Fibroblast of lung (primary cell): ENCODE measurements around the gene PKD1L1. TPM values are rescaled to one million over a fixed set of nuclear protein-coding genes. Genes with fewer than 3 reads are reported as not detected.

Source experiments
- DNase-seq, 2 donors: peaks; one replicate each; pipeline versions ENCODE4 v3.0.0 to v3.0.0-alpha.2; 2010; ENCODE audit warnings: low read depth in 2 of 2
- H2AFZ ChIP-seq: 2 replicates; pipeline ENCODE4 v1.5.1; 2012; ENCODE audit warnings: low read length, control low read depth, inconsistent platforms
- H3K27ac ChIP-seq: 2 replicates; pipeline ENCODE4 v1.5.1; 2011; ENCODE audit warnings: low read length, control low read depth; ENCODE audit not compliant: insufficient read depth
- H3K27me3 ChIP-seq: 2 replicates; pipeline ENCODE4 v1.5.1; 2011; ENCODE audit warnings: mild to moderate bottlenecking, low read length; ENCODE audit not compliant: control insufficient read depth, insufficient read depth
- H3K36me3 ChIP-seq: 2 replicates; pipeline ENCODE4 v1.5.1; 2011; ENCODE audit warnings: low read length; ENCODE audit not compliant: control insufficient read depth, insufficient read depth
- H3K4me1 ChIP-seq: 2 replicates; pipeline ENCODE4 v1.5.1; 2011; ENCODE audit warnings: low read length; ENCODE audit not compliant: control insufficient read depth, insufficient read depth; ENCODE audit errors: extremely low read depth
- H3K4me2 ChIP-seq: 2 replicates; pipeline ENCODE4 v1.5.1; 2011; ENCODE audit warnings: low read length, control low read depth; ENCODE audit not compliant: insufficient read depth; ENCODE audit errors: extremely low read depth
- H3K4me3 ChIP-seq, 4 experiments: fragments of 200-600 bp in 1 of 4; sonication (generic) in 1 of 4; replicated peaks in 1 of 4; 2 replicates each; pipeline ENCODE4 v1.5.1; 2011 to 2016; ENCODE audit warnings: low read length in 4 of 4, low read depth in 3 of 4, mild to moderate bottlenecking in 3 of 4, control low read depth in 2 of 4, inconsistent platforms in 1 of 4, mixed read lengths in 1 of 4; ENCODE audit not compliant: insufficient read depth in 1 of 4; ENCODE audit errors: control extremely low read depth in 1 of 4
- H3K79me2 ChIP-seq: 2 replicates; pipeline ENCODE4 v1.5.1; 2012; ENCODE audit warnings: mild to moderate bottlenecking, low read length, inconsistent platforms; ENCODE audit not compliant: control insufficient read depth, insufficient read depth
- H3K9ac ChIP-seq: 2 replicates; pipeline ENCODE4 v1.5.1; 2011; ENCODE audit warnings: mild to moderate bottlenecking, low read length, control low read depth; ENCODE audit not compliant: insufficient read depth
- H3K9me3 ChIP-seq: 2 replicates; pipeline ENCODE4 v1.5.1; 2012; ENCODE audit warnings: low read depth, low read length; ENCODE audit not compliant: control insufficient read depth, insufficient read depth
- H4K20me1 ChIP-seq: 2 replicates; pipeline ENCODE4 v1.5.1; 2011; ENCODE audit warnings: low read length; ENCODE audit not compliant: control insufficient read depth, insufficient read depth; ENCODE audit errors: extremely low read depth
- EZH2 ChIP-seq: IDR thresholded peaks from 2 replicates; pipeline ENCODE4 v1.5.1; 2012; ENCODE audit warnings: low read length, control low read depth, mild to moderate bottlenecking; ENCODE audit errors: missing control alignments
- polyA plus RNA-seq, 2 donors: library from polyadenylated mRNA; depleted of rRNA in 1 of 2; stranded (reverse) in 1 of 2; unstranded in 1 of 2; fragments of >200 nt; gene quantifications; 2 replicates each; pipeline ENCODE4 v1.2.1, GENCODE V29; 2011 to 2012; ENCODE audit warnings: missing spikeins in 1 of 2
- total RNA-seq: library from RNA; depleted of rRNA; stranded (reverse); fragments of >200 nt; gene quantifications from 2 replicates; pipeline ENCODE4 v1.2.1, GENCODE V29; 2014
- TF ChIP-seq, protein P1 (sequence below), 2 donors: IDR thresholded peaks in 1 of 2; conservative IDR thresholded peaks in 1 of 2; 1 replicate in 1 of 2; 2 replicates in 1 of 2; pipeline ENCODE4 v1.5.1; 2011 to 2012; ENCODE audit warnings: low read length in 2 of 2, control low read depth in 1 of 2, inconsistent platforms in 1 of 2, low read depth in 1 of 2, mild to moderate bottlenecking in 1 of 2

Gene PKD1L1
- total and polyA plus RNA-seq, 2 donors (not counting 1 experiment from before 2014, with no cell fraction given) = under 0.01 to 0.12 TPM

DNA sequence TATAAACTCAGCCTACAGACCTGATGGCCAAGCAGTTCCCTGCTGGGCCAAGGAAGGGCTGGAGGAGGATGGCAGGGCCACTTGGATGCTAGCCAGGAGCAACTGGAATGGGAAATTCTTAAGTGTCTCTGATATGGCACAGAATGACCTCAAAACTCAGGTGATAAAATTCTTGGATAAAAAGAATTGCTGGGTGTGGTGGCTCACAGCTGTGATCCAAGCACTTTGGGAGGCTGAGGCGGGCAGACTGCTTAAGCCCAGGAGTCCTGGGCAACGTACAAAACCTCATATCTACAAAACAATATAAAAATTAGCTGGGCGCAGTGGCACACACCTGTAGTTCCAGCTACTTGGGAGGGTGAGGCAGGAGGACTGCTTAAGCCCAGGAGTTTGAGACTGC, 14.0 kb upstream of the PKD1L1 start:
- no peaks in the 10 kb centered on the region for H3K9me3 ChIP-seq
- no peaks in the 10 kb centered on the region for H3K79me2 ChIP-seq
- H2AFZ ChIP-seq = no peak overlapping the region
- DNase-seq = no peak
- no peak overlapping the region for H3K9ac ChIP-seq
- H3K4me3 ChIP-seq = no peak overlapping the region
- no peak overlapping the region for H3K4me2 ChIP-seq
- no peaks in the 10 kb centered on the region for H3K27me3 ChIP-seq
- no peaks in the 10 kb centered on the region for H4K20me1 ChIP-seq
- H3K4me1 ChIP-seq = no peaks in the 10 kb centered on the region
- H3K36me3 ChIP-seq = peaks cover 19% of the 10 kb centered on the region
- H3K27ac ChIP-seq = no peak overlapping the region
- TF ChIP-seq, protein P1, sequence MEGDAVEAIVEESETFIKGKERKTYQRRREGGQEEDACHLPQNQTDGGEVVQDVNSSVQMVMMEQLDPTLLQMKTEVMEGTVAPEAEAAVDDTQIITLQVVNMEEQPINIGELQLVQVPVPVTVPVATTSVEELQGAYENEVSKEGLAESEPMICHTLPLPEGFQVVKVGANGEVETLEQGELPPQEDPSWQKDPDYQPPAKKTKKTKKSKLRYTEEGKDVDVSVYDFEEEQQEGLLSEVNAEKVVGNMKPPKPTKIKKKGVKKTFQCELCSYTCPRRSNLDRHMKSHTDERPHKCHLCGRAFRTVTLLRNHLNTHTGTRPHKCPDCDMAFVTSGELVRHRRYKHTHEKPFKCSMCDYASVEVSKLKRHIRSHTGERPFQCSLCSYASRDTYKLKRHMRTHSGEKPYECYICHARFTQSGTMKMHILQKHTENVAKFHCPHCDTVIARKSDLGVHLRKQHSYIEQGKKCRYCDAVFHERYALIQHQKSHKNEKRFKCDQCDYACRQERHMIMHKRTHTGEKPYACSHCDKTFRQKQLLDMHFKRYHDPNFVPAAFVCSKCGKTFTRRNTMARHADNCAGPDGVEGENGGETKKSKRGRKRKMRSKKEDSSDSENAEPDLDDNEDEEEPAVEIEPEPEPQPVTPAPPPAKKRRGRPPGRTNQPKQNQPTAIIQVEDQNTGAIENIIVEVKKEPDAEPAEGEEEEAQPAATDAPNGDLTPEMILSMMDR (conservative IDR thresholded peaks at IDR 0.05 in 1 of 2, IDR thresholded peaks at IDR 0.05 in 1 of 2; ENCODE audit: low read depth in 1 of 2, low read length in 2 of 2) = no peak
- no peak for TF ChIP-seq EZH2

DNA sequence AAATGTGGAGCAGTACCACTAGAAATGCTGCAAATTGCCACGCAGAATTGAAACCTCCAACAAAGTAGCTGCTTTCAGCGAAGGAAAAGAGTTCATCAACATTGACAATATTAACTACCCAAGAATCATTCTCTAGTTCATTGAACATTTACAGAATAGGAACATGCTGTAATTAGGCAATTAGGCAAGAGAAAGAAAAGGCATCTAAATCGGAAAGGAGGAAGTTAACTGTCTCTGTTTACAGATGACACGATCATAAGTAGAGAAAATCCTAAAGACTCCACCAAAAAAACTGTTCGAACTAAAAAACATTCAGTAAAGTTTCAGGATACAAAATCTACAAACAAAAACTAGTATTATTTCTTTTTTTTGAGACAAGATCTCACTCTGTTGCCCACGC, 8.9 kb upstream of the PKD1L1 start:
- Histone ChIP-seq H3K9me3 (no peaks in the 10 kb centered on the region), H3K27ac (no peak overlapping the region), H3K9ac (no peak overlapping the region), H3K4me1 (no peaks in the 10 kb centered on the region), H4K20me1 (no peaks in the 10 kb centered on the region), H3K4me3 (no peak overlapping the region), H3K4me2 (no peak overlapping the region), H3K79me2 (no peaks in the 10 kb centered on the region), H3K27me3 (no peaks in the 10 kb centered on the region), H3K36me3 (peaks cover 2% of the 10 kb centered on the region), H2AFZ (no peak overlapping the region)
- TF ChIP-seq EZH2 = no peak
- TF ChIP-seq, protein P1 (conservative IDR thresholded peaks at IDR 0.05 in 1 of 2, IDR thresholded peaks at IDR 0.05 in 1 of 2; ENCODE audit: low read depth in 1 of 2, low read length in 2 of 2) = no peak
- no peak for DNase-seq

DNA sequence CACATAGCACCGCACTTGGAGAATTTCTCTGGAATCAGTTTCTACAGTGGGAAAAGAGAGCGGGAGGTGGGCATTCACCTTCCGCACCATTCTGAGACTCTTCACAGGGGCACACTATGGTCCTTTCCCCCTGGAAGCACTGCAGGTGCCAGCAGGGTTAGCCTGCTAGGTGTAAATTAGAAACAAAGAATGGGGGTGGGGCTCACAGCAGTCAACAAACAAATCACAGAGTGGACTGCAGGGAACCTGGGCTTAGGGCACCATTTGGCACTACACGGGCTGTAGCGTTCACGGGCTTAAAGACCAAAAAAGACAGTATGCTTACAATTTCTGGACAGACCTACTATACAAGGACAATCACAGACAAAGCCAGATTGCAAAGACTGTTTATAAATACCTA, 8.0 kb upstream of the PKD1L1 start:
- H3K4me3 ChIP-seq = no peak overlapping the region
- TF ChIP-seq, protein P1 (conservative IDR thresholded peaks at IDR 0.05 in 1 of 2, IDR thresholded peaks at IDR 0.05 in 1 of 2; ENCODE audit: low read depth in 1 of 2, low read length in 2 of 2) = no peak
- no peak for TF ChIP-seq EZH2
- no peak for DNase-seq
- H3K4me1 ChIP-seq = no peaks in the 10 kb centered on the region
- H3K27me3 ChIP-seq = no peaks in the 10 kb centered on the region
- no peak overlapping the region for H3K9ac ChIP-seq
- no peaks in the 10 kb centered on the region for H4K20me1 ChIP-seq
- H3K79me2 ChIP-seq = no peaks in the 10 kb centered on the region
- H3K27ac ChIP-seq = no peak overlapping the region
- no peak overlapping the region for H3K4me2 ChIP-seq
- H3K36me3 ChIP-seq = no peaks in the 10 kb centered on the region
- H3K9me3 ChIP-seq = no peaks in the 10 kb centered on the region
- H2AFZ ChIP-seq = no peak overlapping the region
